ENCODE results near the gene CENPC.

DNA sequence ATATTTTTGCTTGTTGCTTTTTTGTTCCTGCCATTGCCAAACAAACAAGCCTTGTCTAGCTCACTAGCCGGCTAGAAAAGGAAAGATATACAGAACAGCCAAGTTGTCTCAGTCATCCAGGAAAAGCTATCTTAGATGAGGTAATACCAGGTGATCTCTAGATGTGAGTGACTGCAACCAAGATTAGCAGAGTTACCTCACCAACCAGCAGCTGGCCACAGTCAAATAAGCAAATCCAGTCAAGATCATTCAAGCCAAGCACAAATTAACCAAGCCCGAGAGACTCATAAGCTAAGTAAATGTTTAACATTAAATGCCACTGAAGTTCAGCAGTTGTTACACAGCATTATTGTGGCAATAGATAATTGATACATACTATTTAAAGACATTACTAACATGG lies 108.6 kb downstream of the CENPC start:
- TF ChIP-seq POLR2A (IDR thresholded peaks at IDR 0.05) (no peak), EP300 (IDR thresholded peaks at IDR 0.05) (no peak), POLR2AphosphoS5 (IDR thresholded peaks at IDR 0.05) (no peak)
- TF ChIP-seq, protein P1, sequence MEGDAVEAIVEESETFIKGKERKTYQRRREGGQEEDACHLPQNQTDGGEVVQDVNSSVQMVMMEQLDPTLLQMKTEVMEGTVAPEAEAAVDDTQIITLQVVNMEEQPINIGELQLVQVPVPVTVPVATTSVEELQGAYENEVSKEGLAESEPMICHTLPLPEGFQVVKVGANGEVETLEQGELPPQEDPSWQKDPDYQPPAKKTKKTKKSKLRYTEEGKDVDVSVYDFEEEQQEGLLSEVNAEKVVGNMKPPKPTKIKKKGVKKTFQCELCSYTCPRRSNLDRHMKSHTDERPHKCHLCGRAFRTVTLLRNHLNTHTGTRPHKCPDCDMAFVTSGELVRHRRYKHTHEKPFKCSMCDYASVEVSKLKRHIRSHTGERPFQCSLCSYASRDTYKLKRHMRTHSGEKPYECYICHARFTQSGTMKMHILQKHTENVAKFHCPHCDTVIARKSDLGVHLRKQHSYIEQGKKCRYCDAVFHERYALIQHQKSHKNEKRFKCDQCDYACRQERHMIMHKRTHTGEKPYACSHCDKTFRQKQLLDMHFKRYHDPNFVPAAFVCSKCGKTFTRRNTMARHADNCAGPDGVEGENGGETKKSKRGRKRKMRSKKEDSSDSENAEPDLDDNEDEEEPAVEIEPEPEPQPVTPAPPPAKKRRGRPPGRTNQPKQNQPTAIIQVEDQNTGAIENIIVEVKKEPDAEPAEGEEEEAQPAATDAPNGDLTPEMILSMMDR (IDR thresholded peaks at IDR 0.05), result no peak

Measured in upper lobe of left lung (tissue), 4 donors.